Tibial artery (tissue), 4 donors: ENCODE results near the gene MGAT4A.

ENCODE experiments used
- DNase-seq, 2 donors: peaks; one replicate each; pipeline ENCODE4 v3.0.0-alpha.2; 2019
- H3K27ac ChIP-seq, 2 donors: fragments of 200-600 bp; sonication (generic) in 1 of 2; 1 replicate in 1 of 2; 2 replicates in 1 of 2; pipeline ENCODE4 v1.5.1; 2018 to 2019; ENCODE audit warnings: mild to moderate bottlenecking in 1 of 2
- H3K27me3 ChIP-seq, 2 donors: fragments of 200-600 bp; sonication (generic) in 1 of 2; one replicate each; pipeline versions ENCODE4 v1.5.1 to v1.6.0; 2016 to 2019
- H3K36me3 ChIP-seq, 3 donors: fragments of 200-600 bp; sonication (generic) in 2 of 3; one replicate each; pipeline ENCODE4 v1.5.1; 2016 to 2019; ENCODE audit warnings: mild to moderate bottlenecking in 2 of 3
- H3K4me1 ChIP-seq, 4 donors: fragments of 200-600 bp; sonication (generic) in 2 of 4; 1 replicate in 3 of 4; 2 replicates in 1 of 4; pipeline ENCODE4 v1.5.1; 2016 to 2019
- H3K4me3 ChIP-seq, 2 donors: fragments of 200-600 bp; sonication (generic) in 1 of 2; 1 replicate in 1 of 2; 2 replicates in 1 of 2; pipeline ENCODE4 v1.5.1; 2018 to 2019; ENCODE audit warnings: mild to moderate bottlenecking in 2 of 2
- H3K9me3 ChIP-seq, 3 donors: fragments of 200-600 bp; sonication (generic) in 1 of 3; one replicate each; pipeline ENCODE4 v1.5.1; 2016 to 2019
- CTCF ChIP-seq, 2 experiments: fragments of 200-600 bp in 1 of 2; fragments of 450-650 bp in 1 of 2; IDR thresholded peaks; one replicate each; pipeline ENCODE4 v1.5.1; 2017 to 2019; ENCODE audit warnings: antibody characterized with exemption in 2 of 2, mild to moderate bottlenecking in 1 of 2, moderate library complexity in 1 of 2
- intact Hi-C: fragments of 100-400 bp; cut with DNase I; formaldehyde crosslinking; loops from one replicate; pipeline ENCODE4 v1.15.0; 2023; ENCODE audit warnings: low total_unique reads

The MGAT4A gene

GRCh38 chr2:98749066-98749450, 18.1 kb upstream of the MGAT4A start:
- Histone ChIP-seq H3K36me3 (no peaks in the 10 kb centered on the region), H3K4me3 (no peak overlapping the region), H3K27me3 (no peaks in the 10 kb centered on the region), H3K27ac (no peak overlapping the region), H3K9me3 (no peaks in the 10 kb centered on the region), H3K4me1 (no peaks in the 10 kb centered on the region)
- intact Hi-C loops = no loop called here
- peak; percentile 56 to 76 for DNase-seq
- no peak for TF ChIP-seq CTCF (IDR thresholded peaks at IDR 0.05)

GRCh38 chr2:98748292-98749065, 17.5 kb upstream of the MGAT4A start:
- no peak for TF ChIP-seq CTCF (IDR thresholded peaks at IDR 0.05)
- no peaks in the 10 kb centered on the region for H3K36me3 ChIP-seq
- H3K4me3 ChIP-seq = no peak overlapping the region
- no peak for DNase-seq
- no peaks in the 10 kb centered on the region for H3K9me3 ChIP-seq
- intact Hi-C loops = no loop called here
- H3K27ac ChIP-seq = no peak overlapping the region
- H3K4me1 ChIP-seq = no peaks in the 10 kb centered on the region
- no peaks in the 10 kb centered on the region for H3K27me3 ChIP-seq

GRCh38 chr2:98747888-98748287, 17.0 kb upstream of the MGAT4A start:
- H3K4me3 ChIP-seq = no peak overlapping the region
- DNase-seq = no peak
- intact Hi-C loops = no loop called here
- TF ChIP-seq CTCF (IDR thresholded peaks at IDR 0.05) = no peak
- H3K4me1 ChIP-seq = no peaks in the 10 kb centered on the region
- no peaks in the 10 kb centered on the region for H3K27me3 ChIP-seq
- no peak overlapping the region for H3K27ac ChIP-seq
- H3K9me3 ChIP-seq = no peaks in the 10 kb centered on the region
- no peaks in the 10 kb centered on the region for H3K36me3 ChIP-seq

- no peaks in the 10 kb centered on the region for H3K4me1 ChIP-seq
- TF ChIP-seq CTCF (IDR thresholded peaks at IDR 0.05) = no peak
- no peak overlapping the region for H3K4me3 ChIP-seq
- H3K27me3 ChIP-seq = no peaks in the 10 kb centered on the region
- no peak overlapping the region for H3K27ac ChIP-seq
- H3K9me3 ChIP-seq = no peaks in the 10 kb centered on the region
- intact Hi-C loops = no loop called here
- no peak for DNase-seq
- H3K36me3 ChIP-seq = no peaks in the 10 kb centered on the region
Observed at GRCh38 chr2:98746426-98746825, 15.5 kb upstream of the MGAT4A start.

GRCh38 chr2:98744595-98744994, 13.7 kb upstream of the MGAT4A start:
- H3K9me3 ChIP-seq = no peaks in the 10 kb centered on the region
- no peaks in the 10 kb centered on the region for H3K36me3 ChIP-seq
- intact Hi-C loops = no loop called here
- H3K27me3 ChIP-seq = no peaks in the 10 kb centered on the region
- no peak for TF ChIP-seq CTCF (IDR thresholded peaks at IDR 0.05)
- no peak overlapping the region for H3K4me3 ChIP-seq
- H3K4me1 ChIP-seq = no peaks in the 10 kb centered on the region
- no peak overlapping the region for H3K27ac ChIP-seq
- DNase-seq = no peak

GRCh38 chr2:98743835-98744234, 12.9 kb upstream of the MGAT4A start:
- intact Hi-C loops = no loop called here
- no peak for TF ChIP-seq CTCF (IDR thresholded peaks at IDR 0.05)
- DNase-seq = no peak
- H3K27ac ChIP-seq = no peak overlapping the region
- H3K36me3 ChIP-seq = no peaks in the 10 kb centered on the region
- H3K27me3 ChIP-seq = no peaks in the 10 kb centered on the region
- no peak overlapping the region for H3K4me3 ChIP-seq
- no peaks in the 10 kb centered on the region for H3K9me3 ChIP-seq
- no peaks in the 10 kb centered on the region for H3K4me1 ChIP-seq
